GM21619 (cell line): ENCODE data around the gene GMPS.
"Not testable (repeated sequence)": the region's sequence is repeated elsewhere in the genome, so short reads cannot be mapped to it uniquely, and the experiment has no call there.

ENCODE experiments used
- ATAC-seq: cut with Tn5 transposase; IDR thresholded peaks from one replicate; pipeline ENCODE4 v1.9.1; 2021; ENCODE audit not compliant: unreplicated experiment

The GMPS gene

GRCh38 chr3:155870133-155870944 lies at the start of gene GMPS:
GMPS (plus strand) TSS chr3:155870650; CDS start chr3:155870871, 221 bp downstream.
- ATAC-seq = peak; percentile 86

- ATAC-seq = not testable (repeated sequence)
Measured at GRCh38 chr3:155828490-155829098, 41.9 kb upstream of the GMPS start.

DNA sequence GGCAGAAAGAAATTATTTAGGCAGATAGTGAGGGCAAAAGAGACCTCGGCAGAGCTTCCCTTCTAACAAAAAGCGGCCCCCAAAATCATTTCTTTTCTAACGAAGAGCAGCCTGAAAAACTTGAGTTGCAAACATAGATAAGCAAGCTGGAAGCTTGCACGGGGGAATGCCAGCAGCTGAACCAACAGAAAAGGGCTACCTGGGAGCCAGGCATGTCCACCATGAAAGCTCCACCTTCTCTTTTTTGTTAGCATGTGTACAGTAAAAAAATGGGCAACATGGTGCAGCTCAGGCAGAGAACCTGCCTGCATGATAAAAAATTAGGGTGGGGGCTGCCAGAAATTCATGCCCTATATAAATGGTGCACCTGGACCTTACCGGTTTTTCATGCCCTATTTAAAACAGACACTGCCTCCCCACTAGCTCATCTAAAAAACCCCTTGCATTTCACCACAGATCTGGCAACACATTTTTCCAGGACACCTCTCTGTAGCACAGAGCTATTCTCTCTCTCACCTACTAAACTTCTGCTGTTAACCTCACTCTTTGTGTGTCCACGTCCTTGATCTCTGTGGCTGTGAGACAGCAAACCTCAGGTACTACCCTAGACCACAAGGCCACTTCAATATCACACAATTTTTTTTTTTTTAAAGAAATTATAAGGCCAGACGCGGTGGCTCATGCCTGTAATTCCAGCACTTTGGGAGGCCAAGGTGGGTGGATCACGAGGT lies 34.9 kb upstream of the GMPS start:
- no peak for ATAC-seq

- ATAC-seq = peak; percentile 52
Measured at GRCh38 chr3:155843569-155843968, 26.9 kb upstream of the GMPS start.

GRCh38 chr3:155846119-155846518 lies 24.3 kb upstream of the GMPS start:
- no peak for ATAC-seq

DNA sequence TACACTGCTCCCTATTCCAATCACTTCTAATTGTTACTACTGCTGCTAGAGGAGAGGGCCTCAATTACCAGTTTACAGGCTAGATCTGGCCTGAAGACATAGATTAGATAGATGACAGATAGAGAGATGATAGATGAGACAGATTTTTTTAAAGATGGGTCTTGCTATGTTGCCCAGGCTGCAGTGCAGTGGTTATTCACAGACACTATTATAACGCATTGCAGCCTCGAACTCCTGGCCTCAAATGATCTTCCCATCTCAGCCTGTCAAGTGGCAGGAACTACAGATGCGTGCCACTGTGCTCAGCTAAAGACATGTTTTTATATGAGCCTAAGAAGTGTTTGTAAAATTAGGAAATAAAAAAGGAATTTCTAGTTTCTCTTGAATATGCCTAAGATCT lies 22.5 kb upstream of the GMPS start:
- no peak for ATAC-seq

DNA sequence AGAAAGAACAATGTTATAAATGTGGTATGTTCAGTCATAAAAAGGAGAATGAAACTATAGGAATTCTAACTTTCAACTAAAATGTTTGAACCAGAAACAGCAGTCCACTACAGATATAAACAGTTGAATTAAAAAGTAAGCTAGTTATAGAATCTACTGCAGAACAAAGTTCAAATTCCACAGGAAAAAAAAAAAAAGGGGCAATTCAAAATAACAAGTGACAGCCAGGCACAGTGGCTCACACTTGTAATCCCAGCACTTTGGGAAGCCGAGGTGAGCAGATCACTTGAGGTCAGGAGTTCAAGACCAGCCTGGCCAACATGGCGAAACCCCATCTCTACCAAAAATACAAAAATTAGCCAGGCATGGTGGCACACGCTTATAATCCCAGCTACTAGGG lies 21.0 kb upstream of the GMPS start:
- not testable (repeated sequence) for ATAC-seq

DNA sequence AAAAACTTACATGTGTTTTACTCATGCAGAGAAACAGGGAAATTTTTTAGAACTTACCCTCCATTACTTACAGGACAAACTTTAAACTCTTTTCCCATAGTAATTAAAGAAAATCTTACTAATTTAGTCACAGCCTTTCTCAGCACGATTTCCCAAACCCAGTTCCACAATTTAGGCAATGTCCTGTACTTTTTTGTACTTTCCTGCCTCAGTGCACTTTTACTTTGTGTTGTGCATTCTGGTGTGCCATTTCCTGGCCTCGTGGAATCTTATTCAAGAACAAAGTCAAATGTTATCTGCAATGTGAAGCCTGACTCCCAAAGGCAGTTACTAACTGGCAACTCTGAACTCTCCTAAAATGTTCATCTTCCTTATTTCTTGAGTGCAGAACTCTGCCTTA lies 18.1 kb upstream of the GMPS start:
- no peak for ATAC-seq

GRCh38 chr3:155853214-155854140 lies 17.0 kb upstream of the GMPS start:
- peak; percentile 6 for ATAC-seq

DNA sequence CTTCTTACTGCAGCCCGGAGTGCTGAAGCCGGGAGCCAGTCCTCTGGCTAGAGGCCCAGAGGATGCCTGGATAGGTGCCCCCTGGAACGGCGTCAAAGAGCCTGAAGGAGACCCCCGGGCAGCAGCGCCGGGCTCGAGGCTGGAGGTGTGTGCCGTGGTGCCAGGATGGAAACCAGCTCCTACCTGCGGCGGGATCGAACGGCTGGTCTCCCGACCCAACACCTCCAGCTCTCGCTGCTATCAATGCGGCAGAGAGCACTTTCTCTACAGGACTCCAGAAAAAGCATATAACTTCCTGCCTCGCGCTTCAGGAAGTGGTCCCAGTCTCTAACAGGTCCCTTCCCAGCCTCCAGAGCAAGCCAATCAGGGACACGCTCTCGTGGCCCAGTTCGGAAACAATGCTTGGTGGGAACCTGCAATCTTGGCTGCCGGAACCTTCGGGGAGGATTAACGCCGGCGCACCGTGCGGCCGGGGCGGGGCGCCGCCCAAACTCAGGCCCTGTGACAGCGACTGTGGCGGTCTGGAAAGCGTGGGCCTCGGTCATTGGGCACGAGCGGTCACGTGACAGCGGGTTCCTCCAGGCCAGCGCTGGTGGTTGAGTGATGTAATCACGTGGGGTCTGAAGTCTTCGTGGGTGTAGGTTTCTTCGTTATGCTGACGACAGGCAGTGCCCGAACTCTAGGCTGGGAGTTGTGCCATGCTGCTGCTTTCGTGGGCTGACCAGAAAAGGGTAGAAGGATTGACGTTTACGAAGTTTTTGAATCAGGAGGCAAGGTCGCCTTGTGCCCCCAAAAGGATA lies 16.1 kb upstream of the GMPS start, which contains the start of gene SLC33A1:
TSS of gene SLC33A1 (minus strand) at position 287 of the 800 bp plus-strand sequence. CDS start 430 bp downstream, outside the sequence.
- peak; percentile 92 for ATAC-seq

- peak; percentile 50 for ATAC-seq
Measured at GRCh38 chr3:155859859-155860258, 10.6 kb upstream of the GMPS start.

- ATAC-seq = not testable (repeated sequence)
Measured at GRCh38 chr3:155860424-155860823, 10.0 kb upstream of the GMPS start.

DNA sequence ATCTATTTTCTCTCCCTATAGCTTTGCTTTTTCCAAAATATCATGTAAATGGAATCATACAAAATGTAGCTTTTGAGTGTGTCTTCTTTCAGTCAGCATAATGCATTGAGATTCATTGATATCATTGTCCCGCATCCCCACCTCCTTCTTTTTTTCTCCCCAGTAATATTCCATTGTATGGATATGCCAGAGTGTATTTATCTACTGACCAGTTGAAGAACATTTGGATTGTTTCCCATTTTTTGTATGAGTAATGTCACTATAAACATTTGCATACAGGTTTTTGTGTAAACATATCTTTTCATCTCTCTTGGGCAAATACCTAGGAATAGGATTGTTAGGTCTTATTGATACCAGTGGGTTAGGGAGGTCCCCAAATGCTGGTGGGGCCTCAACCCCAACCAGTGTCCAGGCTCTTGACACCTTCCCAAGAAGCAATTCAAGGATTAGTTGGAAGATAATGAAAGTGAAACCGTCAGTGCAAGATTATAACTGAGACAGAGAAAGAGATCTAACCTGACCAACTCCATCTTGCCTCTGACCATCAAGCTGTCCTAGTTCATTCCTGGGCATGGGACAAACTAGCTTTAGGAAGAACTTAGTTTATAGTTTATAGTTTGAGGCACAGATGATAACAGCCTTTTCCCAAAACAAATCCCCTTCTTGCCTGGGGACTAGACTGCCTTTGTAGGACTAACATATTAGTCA lies 8.8 kb upstream of the GMPS start:
- no peak for ATAC-seq

GRCh38 chr3:155862290-155862982 lies 8.0 kb upstream of the GMPS start:
- ATAC-seq = not testable (repeated sequence)

DNA sequence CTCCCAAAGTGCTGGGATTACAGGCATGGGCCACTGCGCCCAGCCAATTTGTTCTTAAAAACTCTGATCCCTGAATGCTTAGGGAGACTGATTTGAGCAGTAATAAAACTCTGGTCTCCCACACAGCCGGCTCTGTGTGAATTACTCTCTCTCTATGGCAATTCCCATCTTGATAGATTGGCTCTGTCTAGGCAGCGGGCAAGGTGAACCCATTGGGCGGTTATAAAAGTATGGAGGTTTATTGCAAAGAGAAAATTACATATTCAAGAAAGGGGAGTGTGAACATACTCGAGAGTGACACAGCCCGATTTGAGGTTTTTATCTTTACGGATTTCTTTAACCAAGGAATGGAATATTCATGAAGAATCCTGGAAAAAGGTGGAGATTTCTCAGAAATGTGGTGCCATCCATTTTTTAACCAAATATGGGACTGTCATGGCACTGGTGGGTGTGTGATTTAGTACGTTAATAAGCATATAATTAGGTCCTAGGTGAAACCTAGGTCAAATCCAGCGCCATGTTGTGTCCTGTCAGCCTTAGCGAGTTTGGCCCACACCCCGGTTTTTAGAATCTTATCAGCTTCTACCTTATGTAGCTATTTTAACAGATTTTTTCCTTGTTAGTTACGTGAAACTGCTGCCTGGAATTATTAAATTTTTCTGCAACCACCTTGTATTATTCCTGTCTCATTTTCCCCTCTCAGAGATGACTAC lies 7.2 kb upstream of the GMPS start:
- no peak for ATAC-seq

GRCh38 chr3:155869691-155870090 lies 759 bp upstream of the GMPS start:
- ATAC-seq = no peak

DNA sequence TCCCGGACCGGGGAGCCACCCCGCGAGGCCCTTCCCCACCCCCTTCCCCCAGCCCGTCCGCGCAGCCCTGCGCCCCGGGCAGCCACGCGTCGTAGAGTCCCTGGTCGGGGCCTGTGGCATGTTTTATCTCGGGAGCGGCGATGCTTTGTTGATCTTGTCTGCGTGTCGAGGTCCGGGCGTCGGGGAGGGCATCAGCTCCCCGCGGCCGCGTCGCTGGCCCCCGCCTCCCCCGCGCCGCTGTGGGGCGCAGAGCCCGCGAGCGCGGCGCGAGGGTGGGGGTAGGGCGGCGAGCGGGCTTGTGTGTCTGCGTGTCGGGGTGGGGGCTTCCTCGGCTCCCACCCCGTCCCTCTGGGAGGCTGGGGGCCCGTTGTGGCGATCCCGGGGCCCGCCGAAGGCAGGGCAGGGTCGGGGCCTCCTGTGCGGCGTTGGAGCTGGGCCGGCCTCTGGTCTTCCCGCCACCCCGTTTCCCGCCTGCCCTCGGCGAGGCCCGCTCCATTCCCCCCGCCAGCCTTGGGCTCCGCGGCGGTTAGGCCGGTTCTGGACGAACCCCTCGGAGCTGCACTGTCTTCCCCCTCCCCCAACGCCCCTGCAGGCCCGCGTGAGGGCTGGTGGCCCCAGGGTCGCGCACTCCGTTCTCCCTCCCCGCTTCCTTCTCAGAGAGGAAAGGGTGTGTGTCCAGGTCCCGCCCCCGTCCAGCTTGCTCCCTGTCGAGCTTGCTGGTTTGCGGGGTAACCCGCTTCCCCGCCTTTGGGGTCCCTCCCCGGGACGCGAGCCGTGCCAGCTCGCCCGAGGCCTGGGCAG lies 695 bp downstream of the GMPS start:
- ATAC-seq = peak; percentile 24
